HCT116 (cell line): Measurements from ENCODE around the gene GALNT7. TPM values are rescaled to one million over a fixed set of nuclear protein-coding genes. Genes with fewer than 3 reads are reported as not detected.

Experiments
- ATAC-seq: fragments of 200-7000 bp; cut with Tn5 transposase; 2 replicates; pipeline ENCODE4 v1.9.1; 2020; ENCODE audit warnings: mild to moderate bottlenecking, moderate library complexity
- BruUV-seq: library from RNA; stranded (reverse); fragments of 400-500 nt; replicated peaks from 2 replicates; lab custom pipeline; 2021; lab: Mats Ljungman, UMichigan
- CTCF ChIA-PET: fragments of 300-600 bp; sonication (Branson Sonifier 250); formaldehyde crosslinking; loops from one replicate; lab custom pipeline; 2021; ENCODE audit warnings: antibody characterized with exemption; lab: Charles Lee
- POLR2A ChIA-PET: fragments of 300-600, 350-600 bp; sonication (Branson Sonifier 250); formaldehyde crosslinking; loops from one replicate; lab custom pipeline; 2021; ENCODE audit warnings: antibody characterized with exemption; lab: Charles Lee
- RAD21 ChIA-PET, 2 experiments: fragments of 300-600 bp; sonication (Branson Sonifier 250); formaldehyde crosslinking; loops; one replicate each; lab custom pipeline; 2023; ENCODE audit warnings: low total read pairs in 2 of 2; ENCODE audit not compliant: uncharacterized antibody in 2 of 2, unreplicated experiment in 2 of 2, low non-redundant PET in 1 of 2; lab: Charles Lee
- DNase-seq: peaks from one replicate; pipeline ENCODE4 v3.0.0-alpha.2; 2010; ENCODE audit warnings: low read depth, low spot score
- H2AFZ ChIP-seq: fragments of 200-600 bp; shearing (Covaris generic), sonication (generic); 2 replicates; pipeline ENCODE4 v1.6.1; 2017; ENCODE audit warnings: low read depth, mixed run types, mixed read lengths, antibody characterized with exemption, low read length; ENCODE audit not compliant: poor library complexity, severe bottlenecking
- H3K27ac ChIP-seq: 2 replicates; pipeline ENCODE4 v1.5.1; 2012; ENCODE audit warnings: low read depth, low read length
- H3K27me3 ChIP-seq: fragments of 200-600 bp; sonication (generic); 2 replicates; pipeline ENCODE4 v1.6.1; 2016; ENCODE audit warnings: mixed run types, low read length, mixed read lengths; ENCODE audit not compliant: insufficient read depth
- H3K36me3 ChIP-seq, 2 experiments: fragments of 200-500 bp in 1 of 2; fragments of 200-600 bp in 1 of 2; sonication (Bioruptor generic) in 1 of 2; sonication (generic) in 1 of 2; 2 replicates each; pipeline versions ENCODE4 v1.5.1 to v1.6.1; 2014 to 2016; ENCODE audit warnings: low read length in 2 of 2, inconsistent platforms in 1 of 2, mixed read lengths in 1 of 2, mixed run types in 1 of 2; ENCODE audit not compliant: insufficient read depth in 2 of 2, control insufficient read depth in 1 of 2
- H3K4me1 ChIP-seq, 2 experiments: fragments of 200-600 bp in 1 of 2; sonication (generic) in 1 of 2; 2 replicates each; pipeline versions ENCODE4 v1.5.1 to v1.6.1; 2012 to 2017; ENCODE audit warnings: low read length in 2 of 2, inconsistent platforms in 1 of 2, mild to moderate bottlenecking in 1 of 2, mixed read lengths in 1 of 2, mixed run types in 1 of 2, moderate library complexity in 1 of 2; ENCODE audit not compliant: insufficient read depth in 2 of 2, control insufficient read depth in 1 of 2
- H3K4me2 ChIP-seq: fragments of 200-600 bp; sonication (generic); 2 replicates; pipeline ENCODE4 v1.6.1; 2017; ENCODE audit warnings: mixed run types, low read length, mixed read lengths
- H3K4me3 ChIP-seq, 2 experiments: fragments of 200-600 bp in 1 of 2; sonication (generic) in 1 of 2; replicated peaks in 1 of 2; 2 replicates each; pipeline ENCODE4 v1.5.1; 2011 to 2016; ENCODE audit warnings: low read length in 2 of 2, control low read depth in 1 of 2, low read depth in 1 of 2, mild to moderate bottlenecking in 1 of 2, mixed read lengths in 1 of 2, mixed run types in 1 of 2
- H3K79me2 ChIP-seq: fragments of 200-600 bp; sonication (generic); 2 replicates; pipeline ENCODE4 v1.6.1; 2017; ENCODE audit warnings: mild to moderate bottlenecking, mixed run types, low read length, moderate library complexity, mixed read lengths; ENCODE audit not compliant: insufficient read depth
- H3K9ac ChIP-seq: fragments of 200-600 bp; sonication (generic); 2 replicates; pipeline ENCODE4 v1.6.1; 2016; ENCODE audit warnings: low read length, mixed read lengths
- H3K9me2 ChIP-seq: fragments of 200-600 bp; sonication (generic), shearing (Covaris generic); 2 replicates; pipeline ENCODE4 v1.6.1; 2017; ENCODE audit warnings: mixed run types, mild to moderate bottlenecking, moderate library complexity; ENCODE audit not compliant: insufficient read depth
- H3K9me3 ChIP-seq, 2 experiments: fragments of 200-500 bp in 1 of 2; fragments of 200-600 bp in 1 of 2; sonication (Bioruptor generic) in 1 of 2; sonication (generic) in 1 of 2; 2 replicates each; pipeline ENCODE4 v1.6.1; 2014 to 2017; ENCODE audit warnings: low read length in 2 of 2, mixed read lengths in 2 of 2, inconsistent platforms in 1 of 2, low read depth in 1 of 2, mild to moderate bottlenecking in 1 of 2, mixed run types in 1 of 2, moderate library complexity in 1 of 2; ENCODE audit not compliant: control insufficient read depth in 1 of 2, insufficient read depth in 1 of 2
- H4K20me1 ChIP-seq: fragments of 200-600 bp; sonication (generic), shearing (Covaris generic); 2 replicates; pipeline ENCODE4 v1.6.1; 2017; ENCODE audit warnings: mixed run types, mild to moderate bottlenecking, moderate library complexity; ENCODE audit not compliant: insufficient read depth
- ATF3 ChIP-seq: IDR thresholded peaks from 2 replicates; pipeline ENCODE4 v1.6.1; 2012
- EGR1 ChIP-seq: IDR thresholded peaks from 2 replicates; pipeline ENCODE4 v1.6.1; 2012; ENCODE audit warnings: low read depth
- ELF1 ChIP-seq: IDR thresholded peaks from 2 replicates; pipeline ENCODE4 v1.6.1; 2012; ENCODE audit warnings: low read depth, borderline replicate concordance
- EZH2phosphoT487 ChIP-seq: fragments of 200-600 bp; IDR thresholded peaks from 2 replicates; pipeline ENCODE4 v1.6.1; 2018; ENCODE audit warnings: antibody characterized with exemption, borderline replicate concordance
- FOSL1 ChIP-seq: IDR thresholded peaks from 2 replicates; pipeline ENCODE4 v1.6.1; 2012; ENCODE audit warnings: low read depth
- JUND ChIP-seq: IDR thresholded peaks from 2 replicates; pipeline ENCODE4 v1.6.1; 2012
- MAX ChIP-seq: IDR thresholded peaks from 2 replicates; pipeline ENCODE4 v1.6.1; 2012
- POLR2A ChIP-seq: IDR thresholded peaks from 2 replicates; pipeline ENCODE4 v1.7.0; 2011; ENCODE audit warnings: borderline replicate concordance; ENCODE audit not compliant: insufficient read depth, insufficient read length; ENCODE audit errors: extremely low read depth
- POLR2AphosphoS5 ChIP-seq: IDR thresholded peaks from 2 replicates; pipeline ENCODE4 v1.6.1; 2011; ENCODE audit warnings: mild to moderate bottlenecking, low read depth, low read length, moderate library complexity
- REST ChIP-seq: IDR thresholded peaks from 2 replicates; pipeline ENCODE4 v1.6.1; 2012; ENCODE audit warnings: low read depth
- SIN3A ChIP-seq: IDR thresholded peaks from 2 replicates; pipeline ENCODE4 v1.6.1; 2012; ENCODE audit warnings: low read depth
- TCF7L2 ChIP-seq: IDR thresholded peaks from 2 replicates; pipeline ENCODE4 v1.7.0; 2011; ENCODE audit warnings: borderline replicate concordance, inconsistent platforms; ENCODE audit not compliant: insufficient read depth, insufficient read length; ENCODE audit errors: extremely low read depth
- YY1 ChIP-seq: IDR thresholded peaks from 2 replicates; pipeline ENCODE4 v1.6.1; 2011; ENCODE audit warnings: low read length, low read depth, moderate library complexity, mild to moderate bottlenecking; ENCODE audit not compliant: insufficient replicate concordance; ENCODE audit errors: extremely low read depth
- ZBTB33 ChIP-seq: IDR thresholded peaks from 2 replicates; pipeline ENCODE4 v1.6.1; 2011; ENCODE audit warnings: mild to moderate bottlenecking, low read length, moderate library complexity; ENCODE audit not compliant: insufficient replicate concordance; ENCODE audit errors: extremely low read depth
- ZFX ChIP-seq: fragments of 450-650 bp; IDR thresholded peaks from 2 replicates; pipeline ENCODE4 v1.6.1; 2017
- ZNF274 ChIP-seq: fragments of 200-500 bp; sonication (Bioruptor generic); IDR thresholded peaks from 2 replicates; pipeline ENCODE4 v1.6.1; 2014; ENCODE audit warnings: mild to moderate bottlenecking, low read depth, low read length, inconsistent platforms
- intact Hi-C: fragments of 100-400 bp; cut with micrococcal nuclease; formaldehyde crosslinking; loops from 2 replicates; pipeline ENCODE4 v1.10.0; 2022
- total RNA-seq: library from RNA; stranded (reverse); gene quantifications from one replicate; pipeline ENCODE4 v1.2.1, GENCODE V29; 2021; ENCODE audit not compliant: unreplicated experiment

GALNT7 gene
- total RNA-seq, 1 experiment from 2014 or later = 21.3 TPM

GRCh38 chr4:173243917-173244658 lies 75.5 kb downstream of the GALNT7 start:
- Histone ChIP-seq H3K4me1 (peaks cover 0 to 13% of the 10 kb centered on the region in 2 experiments; a peak in 2 of 4 replicates), H3K9me3 (no peaks in the 10 kb centered on the region), H2AFZ (no peak overlapping the region), H4K20me1 (no peaks in the 10 kb centered on the region), H3K9ac (no peak overlapping the region), H3K9me2 (no peaks in the 10 kb centered on the region), H3K36me3 (no peaks in the 10 kb centered on the region), H3K4me2 (no peak overlapping the region), H3K79me2 (peaks cover 7% of the 10 kb centered on the region; the same call in 1 of the 2 replicates), H3K4me3 (no peak overlapping the region), H3K27ac (no peak overlapping the region), H3K27me3 (no peaks in the 10 kb centered on the region; the same call in 1 of the 2 replicates)
- POLR2A ChIA-PET = no interaction called here
- RAD21 ChIA-PET = no interaction called here
- no peak for TF ChIP-seq ZFX
- TF ChIP-seq EGR1 = no peak
- TF ChIP-seq POLR2AphosphoS5 = no peak
- TF ChIP-seq POLR2A = no peak
- no peak for TF ChIP-seq TCF7L2
- no peak for TF ChIP-seq REST
- no peak for TF ChIP-seq EZH2phosphoT487
- no peak for TF ChIP-seq MAX
- no peak for TF ChIP-seq ZNF274
- TF ChIP-seq JUND = no peak
- TF ChIP-seq ATF3 = no peak
- TF ChIP-seq YY1 = no peak
- TF ChIP-seq FOSL1 = no peak
- TF ChIP-seq SIN3A = no peak
- no peak for TF ChIP-seq ELF1
- no peak for TF ChIP-seq ZBTB33
- ATAC-seq (no peak), DNase-seq (no peak)
- CTCF ChIA-PET = no interaction called here
- BruUV-seq = no TSS peak
- intact Hi-C loops = no loop called here
